ENCODE results near the gene ZNF12.
"Not testable (repeated sequence)": the region's sequence is repeated elsewhere in the genome, so short reads cannot be mapped to it uniquely, and the experiment has no call there.

Gene ZNF12

DNA sequence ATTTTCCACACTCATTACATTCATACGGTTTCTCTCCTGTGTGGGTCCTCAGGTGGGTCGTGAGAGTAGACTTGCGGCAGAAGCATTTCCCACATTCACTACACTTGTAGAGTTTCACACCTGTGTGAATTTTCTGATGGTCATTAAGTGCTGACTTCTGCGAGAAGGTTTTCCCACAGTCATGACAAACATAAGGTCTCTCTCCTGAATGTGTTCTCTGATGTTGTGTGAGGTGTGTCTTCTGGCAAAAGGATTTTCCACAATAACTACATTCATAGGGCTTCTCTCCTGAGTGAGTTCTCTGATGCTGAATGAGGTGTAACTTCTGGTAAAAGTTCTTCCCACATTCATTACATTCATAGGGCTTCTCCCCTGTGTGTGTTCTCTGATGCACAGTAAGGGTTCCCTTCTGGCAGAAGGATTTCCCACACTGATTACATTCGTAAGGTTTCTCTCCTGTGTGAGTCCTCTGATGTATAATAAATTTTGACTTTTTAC, 15.1 kb downstream of the ZNF12 start:
- DNase-seq (ENCODE audit: low read depth in 3 of 3) = no peak

DNA sequence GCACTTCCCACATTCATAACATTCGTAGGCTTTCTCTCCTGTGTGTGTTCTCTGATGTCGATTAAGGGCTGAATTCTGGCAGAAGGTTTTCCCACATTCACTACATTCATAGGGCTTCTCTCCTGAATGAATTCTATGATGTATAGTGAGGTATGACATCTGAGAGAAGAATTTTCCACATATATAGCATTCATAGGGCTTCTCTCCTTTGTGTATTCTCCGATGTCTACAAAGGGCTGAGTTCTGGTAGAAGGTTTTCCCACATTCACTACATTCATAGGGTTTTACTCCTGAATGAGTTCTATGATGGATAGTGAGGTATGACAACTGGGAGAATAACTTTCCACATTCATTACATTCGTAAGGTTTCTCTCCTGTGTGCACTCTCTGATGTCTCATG, 15.6 kb downstream of the ZNF12 start:
- DNase-seq (ENCODE audit: low read depth in 3 of 3) = no peak

DNA sequence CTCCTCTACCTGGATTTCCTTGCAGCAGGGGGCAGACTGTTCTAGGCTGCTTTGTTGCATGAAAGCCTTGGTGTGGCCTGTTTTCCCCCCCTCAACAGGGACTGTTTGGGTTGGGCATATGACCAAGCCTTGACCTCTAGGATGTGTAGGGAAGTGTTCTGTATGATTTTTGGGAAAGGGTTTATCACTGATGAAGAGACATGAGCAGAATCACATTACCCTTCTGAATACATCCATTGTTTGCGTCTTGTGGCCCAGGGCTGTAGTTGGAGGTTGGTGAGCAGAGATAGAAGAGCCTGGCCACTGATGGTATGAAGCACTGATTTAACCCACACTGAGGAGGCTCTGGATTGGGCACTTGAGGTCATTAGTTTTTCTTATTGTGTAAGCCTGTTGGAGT, 26.6 kb downstream of the ZNF12 start:
- no peak for DNase-seq (ENCODE audit: low read depth in 3 of 3)

DNA sequence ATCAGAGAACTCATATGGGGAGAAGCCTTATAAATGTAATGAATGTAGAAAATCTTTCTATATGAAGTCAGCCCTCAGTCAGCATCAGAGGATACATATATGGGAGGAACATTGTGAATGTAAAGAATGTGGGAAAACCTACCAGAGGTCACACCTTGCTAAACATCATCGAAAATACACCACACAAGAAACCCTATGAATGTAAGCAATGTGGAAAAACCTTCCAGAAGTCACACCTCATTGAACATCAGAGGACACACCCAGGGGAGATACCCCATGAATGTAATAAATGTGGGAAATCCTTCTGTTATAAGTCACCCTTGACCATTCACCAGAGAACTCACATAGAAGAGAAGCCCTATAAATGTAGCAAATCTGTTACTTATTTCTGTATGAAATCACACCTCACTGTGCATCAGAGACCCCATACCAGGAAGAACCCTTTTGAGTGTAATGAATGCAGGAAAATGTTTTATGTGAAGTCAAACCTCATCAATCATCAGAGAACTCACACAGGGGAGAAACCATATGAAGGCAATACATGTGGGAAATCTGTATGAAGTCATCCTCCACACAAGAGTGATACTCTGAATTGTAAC, 30.8 kb downstream of the ZNF12 start:
- DNase-seq (ENCODE audit: low read depth in 3 of 3) = no peak

DNA sequence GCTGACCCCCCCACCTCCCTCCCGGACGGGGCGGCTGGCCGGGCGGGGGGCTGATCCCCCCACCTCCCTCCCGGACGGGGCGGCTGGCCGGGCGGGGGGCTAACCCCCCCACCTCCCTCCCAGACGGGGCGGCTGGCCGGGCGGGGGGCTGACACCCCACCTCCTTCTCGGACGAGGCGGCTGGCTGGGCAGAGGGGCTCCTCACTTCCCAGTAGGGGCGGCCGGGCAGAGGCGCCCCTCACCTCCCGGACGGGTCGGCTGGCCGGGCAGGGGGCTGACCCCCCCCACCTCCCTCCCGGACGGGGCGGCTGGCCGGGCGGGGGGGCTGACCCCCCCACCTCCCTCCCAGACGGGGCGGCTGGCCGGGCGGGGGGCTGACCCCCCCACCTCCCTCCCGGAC, 35.9 kb downstream of the ZNF12 start:
- not testable (repeated sequence) for DNase-seq (ENCODE audit: low read depth in 3 of 3)

DNA sequence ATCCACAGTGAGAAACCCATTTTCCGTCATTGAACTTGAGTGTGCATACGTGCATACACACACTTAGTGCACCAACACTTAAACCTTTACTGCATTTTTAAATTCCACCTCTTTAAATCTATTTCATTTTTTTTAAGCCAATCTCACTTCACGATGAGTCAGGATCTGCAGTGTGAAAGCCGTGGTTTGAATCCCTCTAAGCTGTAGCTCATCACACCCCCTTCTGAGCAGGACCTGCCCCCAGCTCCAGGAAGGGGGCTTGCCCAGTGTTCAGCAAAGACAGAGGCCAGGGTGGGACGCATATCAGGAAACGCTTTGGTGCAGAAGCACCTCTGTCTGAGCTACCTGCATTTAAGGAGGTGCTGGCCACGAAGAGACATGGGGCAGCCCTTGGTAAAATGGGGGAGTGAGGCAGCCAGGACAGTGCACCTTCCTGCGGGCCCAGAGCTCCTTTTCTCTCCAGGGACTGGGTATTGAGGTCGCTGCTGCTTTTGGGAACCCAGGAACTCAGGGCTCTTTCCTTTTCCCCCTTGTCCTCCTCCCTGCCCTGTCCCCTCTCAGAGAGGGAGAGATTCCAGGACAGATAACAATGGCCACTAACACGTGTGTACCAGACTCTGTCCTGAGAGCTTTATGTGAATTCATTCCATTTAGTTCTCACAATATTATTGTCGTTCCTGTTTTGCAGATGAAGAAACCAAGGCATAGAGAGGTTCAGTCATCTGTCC, 48.0 kb downstream of the ZNF12 start:
- no peak for DNase-seq (ENCODE audit: low read depth in 3 of 3)

DNA sequence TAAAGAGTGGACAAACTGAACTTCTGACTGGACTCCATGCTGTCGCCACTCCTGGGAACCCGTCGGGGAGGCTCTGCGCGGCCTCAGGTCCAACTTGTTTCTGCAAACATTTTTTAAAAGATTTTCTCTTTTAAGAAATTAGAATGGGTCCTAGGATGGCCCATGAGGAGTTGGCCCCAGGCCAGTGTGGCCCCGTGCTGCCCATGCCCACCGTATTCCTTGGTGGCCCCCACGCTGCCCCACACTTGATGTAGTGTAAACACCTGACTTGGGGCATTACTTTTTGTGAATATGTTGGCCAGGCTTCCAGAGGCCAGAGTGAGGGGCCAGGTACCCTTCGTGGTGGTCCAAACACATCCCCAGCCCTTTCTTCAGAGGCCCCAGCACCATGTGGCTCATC, 50.3 kb downstream of the ZNF12 start:
- no peak for DNase-seq (ENCODE audit: low read depth in 3 of 3)

DNA sequence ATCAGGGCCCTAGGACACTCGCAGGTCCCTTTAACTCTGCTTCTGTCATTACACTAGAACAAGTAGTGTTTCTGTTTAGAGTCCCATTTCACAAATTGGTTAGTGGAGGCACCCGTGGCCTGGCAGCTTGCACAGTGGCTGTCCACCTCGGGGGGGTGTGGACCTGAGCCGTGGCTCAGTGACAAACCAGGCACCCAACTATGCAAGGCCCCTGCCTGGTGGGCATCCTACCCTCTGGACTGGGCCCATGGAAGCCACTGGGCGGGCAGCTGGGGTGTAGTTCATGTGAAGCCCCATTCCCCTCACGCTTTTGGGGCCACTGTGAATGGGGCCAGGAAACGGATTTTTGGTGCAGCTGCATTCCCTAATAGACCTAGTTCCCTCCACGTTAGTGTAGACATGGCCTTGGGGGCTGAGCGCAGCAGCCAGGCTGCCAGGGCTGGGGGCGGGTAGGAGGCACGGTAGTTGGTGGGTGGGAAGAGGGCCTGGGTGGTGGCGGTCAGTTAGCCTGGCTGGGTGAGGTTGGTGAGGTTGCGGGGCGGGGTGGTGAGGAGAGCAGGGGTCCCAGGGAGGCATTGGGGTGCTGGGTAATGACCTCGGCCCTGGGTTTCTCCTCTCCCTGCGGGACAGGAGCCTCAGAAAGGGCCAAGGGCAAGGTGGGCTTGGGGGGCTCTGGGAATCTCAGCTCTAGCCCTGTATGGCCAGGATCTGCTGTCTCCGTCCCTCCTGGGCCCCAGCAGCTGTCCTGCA, 50.9 kb downstream of the ZNF12 start:
- no peak for DNase-seq (ENCODE audit: low read depth in 3 of 3)

DNA sequence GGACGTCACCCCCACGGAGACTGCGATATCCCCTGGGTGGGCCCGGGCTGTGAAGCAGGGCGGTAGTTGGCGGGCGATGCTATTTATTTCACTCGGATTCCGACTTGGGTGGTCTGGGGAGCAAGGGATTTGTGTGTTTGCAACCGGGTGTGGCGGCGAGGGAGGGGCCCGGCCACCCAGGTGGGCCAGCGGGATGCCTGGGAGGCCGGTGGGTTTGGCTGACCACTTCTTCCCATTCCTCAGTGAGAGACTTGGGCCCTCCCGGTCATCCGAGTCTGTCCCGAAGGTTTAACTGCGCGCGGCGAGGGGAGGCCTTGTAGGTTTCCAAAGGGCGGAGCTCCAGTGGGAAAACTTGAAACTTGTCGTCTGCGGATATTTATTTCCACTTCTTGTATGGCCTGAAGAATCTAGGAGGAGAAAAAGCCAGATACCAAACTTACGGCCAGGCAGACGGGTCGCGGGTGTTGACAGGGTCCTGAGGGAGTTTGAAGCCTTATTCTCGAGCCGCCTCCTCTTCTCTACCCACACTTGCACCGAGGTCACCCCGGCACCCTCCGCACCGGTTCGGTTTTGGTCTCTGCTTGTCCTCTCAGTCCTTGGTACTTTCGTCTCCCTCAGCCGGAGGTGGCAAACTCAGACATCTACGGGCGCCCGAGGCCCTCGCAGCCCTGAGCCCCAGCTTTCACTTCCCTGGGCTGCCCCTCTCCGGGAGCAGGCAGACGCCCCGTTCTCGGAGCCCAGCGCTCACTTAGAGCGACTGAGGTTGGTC, 51.7 kb downstream of the ZNF12 start:
- DNase-seq (ENCODE audit: low read depth in 3 of 3) = no peak

DNA sequence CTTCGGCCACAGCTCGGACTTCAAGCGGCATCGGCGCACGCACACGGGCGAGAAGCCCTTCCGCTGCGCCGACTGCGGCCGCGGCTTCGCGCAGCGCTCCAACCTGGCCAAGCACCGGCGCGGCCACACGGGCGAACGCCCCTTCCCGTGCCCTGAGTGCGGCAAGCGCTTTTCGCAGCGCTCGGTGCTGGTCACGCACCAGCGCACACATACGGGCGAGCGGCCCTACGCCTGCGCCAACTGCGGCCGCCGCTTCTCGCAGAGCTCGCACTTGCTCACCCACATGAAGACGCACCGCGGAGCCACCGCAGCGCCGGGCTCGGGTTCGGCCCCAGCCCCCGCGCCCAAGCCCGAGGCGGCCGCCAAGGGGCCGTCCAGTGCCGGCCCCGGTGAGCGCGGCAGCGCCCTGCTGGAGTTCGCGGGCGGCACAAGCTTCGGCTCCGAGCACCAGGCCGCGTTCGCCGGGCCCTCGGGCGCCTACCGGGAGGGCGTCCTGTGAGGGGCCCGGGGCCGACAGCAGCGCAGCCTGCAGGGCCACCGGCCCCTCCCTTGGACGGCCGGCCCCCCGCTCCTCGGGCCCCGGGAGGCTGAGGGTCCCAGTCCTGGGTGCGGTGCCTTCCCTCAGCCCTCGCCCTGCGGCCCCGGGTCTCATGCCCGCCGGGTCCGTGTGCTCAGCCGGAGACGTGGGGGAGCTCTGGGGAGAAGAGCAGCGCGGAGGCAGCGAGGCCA, 52.5 kb downstream of the ZNF12 start:
- DNase-seq (ENCODE audit: low read depth in 3 of 3) = no peak

DNA sequence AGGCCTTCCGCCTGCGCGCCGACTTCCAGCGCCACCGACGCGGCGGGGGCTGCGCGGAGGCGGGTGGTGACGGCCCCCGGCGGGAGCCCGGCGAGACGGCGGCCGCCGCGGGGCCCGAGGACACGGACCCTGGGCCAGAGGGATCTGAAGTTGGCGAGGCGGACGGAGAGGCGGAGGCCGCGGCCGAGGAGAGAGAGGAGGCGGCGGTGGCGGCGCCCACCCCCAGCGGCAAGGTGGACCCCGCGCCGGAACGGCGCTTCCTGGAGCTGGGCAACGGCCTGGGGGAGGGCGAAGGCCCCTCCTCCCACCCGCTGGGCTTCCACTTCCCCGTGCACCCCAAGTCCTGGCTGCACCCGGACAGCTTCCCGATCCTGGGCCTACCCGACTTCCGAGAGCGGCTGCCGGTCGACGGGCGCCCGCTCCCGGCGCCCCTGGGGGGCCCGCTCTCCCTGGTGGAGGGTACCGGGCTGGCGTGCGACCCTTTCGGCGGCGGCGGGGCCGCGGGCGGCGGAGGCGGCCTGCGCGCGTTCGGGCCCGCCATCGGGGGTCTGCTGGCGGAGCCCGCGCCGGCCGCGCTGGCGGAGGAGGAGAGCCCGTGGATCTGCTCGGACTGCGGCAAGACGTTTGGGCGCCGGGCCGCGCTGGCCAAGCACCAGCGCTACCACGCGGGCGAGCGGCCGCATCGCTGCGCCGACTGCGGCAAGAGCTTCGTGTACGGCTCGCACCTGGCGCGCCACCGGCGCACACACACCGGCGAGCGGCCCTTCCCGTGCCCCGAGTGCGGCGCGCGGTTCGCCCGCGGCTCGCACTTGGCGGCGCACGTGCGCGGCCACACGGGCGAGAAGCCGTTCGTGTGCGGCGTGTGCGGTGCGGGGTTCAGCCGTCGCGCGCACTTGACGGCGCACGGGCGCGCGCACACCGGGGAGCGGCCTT, 53.4 kb downstream of the ZNF12 start:
- DNase-seq (ENCODE audit: low read depth in 3 of 3) = no peak

DNA sequence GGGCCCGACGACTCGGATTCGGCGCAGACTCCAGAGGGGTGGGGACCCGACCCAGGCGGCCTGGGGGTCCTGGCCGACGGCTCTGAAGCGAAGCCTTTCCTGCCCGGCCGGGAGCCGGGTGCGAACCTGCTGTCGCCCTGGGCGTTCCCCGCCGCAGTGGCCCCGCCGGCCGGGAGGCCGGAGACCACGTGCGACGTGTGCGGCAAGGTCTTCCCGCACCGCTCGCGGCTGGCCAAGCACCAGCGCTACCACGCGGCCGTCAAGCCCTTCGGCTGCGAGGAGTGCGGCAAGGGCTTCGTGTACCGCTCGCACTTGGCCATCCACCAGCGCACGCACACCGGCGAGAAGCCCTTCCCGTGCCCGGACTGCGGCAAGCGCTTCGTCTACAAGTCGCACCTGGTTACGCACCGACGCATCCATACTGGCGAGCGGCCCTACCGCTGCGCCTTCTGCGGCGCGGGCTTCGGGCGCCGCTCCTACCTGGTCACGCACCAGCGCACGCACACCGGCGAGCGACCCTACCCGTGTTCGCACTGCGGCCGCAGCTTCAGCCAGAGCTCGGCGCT, 54.2 kb downstream of the ZNF12 start:
- no peak for DNase-seq (ENCODE audit: low read depth in 3 of 3)

DNA sequence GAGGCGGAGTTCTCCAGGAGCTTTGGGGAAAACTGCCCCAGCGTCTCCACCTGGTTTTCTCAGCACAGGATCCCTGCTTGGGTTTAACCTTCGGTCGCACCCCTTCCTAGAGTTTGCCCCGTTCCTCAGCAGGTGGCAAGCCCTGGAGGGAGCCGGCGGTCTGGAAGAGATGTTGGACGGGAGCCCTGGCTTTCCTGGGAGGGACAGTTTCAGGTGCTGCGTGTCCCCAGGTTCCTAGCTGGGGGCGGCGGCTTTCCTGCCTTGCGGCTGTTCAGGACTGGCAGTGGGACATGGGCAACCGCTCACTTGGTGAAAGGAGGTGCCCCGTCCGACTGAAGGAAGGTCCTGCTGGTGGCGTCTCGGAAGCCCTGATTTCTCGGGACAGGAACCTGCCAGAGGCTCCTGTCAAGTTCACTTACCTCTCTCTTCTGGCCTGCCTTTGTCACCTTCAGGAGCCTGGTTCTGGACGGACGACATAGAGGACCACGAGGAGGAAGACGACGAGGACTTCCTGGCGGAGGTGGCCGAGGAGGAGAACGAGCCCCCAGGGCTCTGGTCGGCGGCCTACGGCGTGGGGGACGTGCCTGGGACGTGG, 54.8 kb downstream of the ZNF12 start:
- no peak for DNase-seq (ENCODE audit: low read depth in 3 of 3)

DNA sequence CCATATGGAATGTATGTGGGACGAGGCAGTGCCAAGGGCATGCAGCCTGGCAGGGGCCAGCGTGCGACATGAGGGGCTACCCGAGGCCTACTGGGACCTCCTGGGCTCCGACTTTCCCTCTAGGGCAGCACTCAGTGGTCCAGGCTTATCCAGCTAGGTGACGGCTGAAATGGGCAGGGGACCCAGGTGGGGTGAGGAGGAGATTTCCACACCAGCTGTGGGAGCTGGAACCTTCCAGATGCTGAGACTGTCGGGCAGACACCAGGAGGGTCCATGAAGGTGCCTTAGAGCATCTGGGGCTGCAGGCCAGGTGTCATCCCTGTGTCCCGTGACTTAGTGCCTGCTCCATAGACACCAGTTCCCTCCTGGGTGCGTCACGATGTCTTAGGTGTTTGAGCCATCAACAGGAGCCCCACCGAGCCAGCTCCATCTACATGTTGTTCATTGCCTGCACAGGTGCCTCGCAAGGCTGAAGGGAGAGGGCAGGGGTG, 56.2 kb downstream of the ZNF12 start:
- no peak for DNase-seq (ENCODE audit: low read depth in 3 of 3)

DNA sequence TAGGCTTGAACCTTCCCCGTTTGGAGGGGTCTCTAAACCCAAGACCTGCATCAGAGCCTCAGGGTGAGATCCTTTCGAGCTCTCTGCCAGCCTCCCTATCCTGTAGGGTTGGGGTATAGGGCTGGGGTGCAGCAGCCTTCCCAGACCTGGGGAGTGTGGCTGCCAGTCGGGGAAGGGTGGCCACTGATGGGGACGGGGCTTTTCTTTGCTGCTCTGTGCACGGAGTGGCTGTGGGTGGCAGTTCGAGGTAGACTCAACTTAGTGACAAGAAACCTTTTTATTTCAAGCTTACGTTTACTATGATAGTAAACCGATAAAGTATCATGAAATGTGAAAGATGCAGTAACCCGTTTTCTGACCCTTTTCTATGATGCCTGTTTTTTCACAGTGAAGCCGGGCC, 56.7 kb downstream of the ZNF12 start:
- no peak for DNase-seq (ENCODE audit: low read depth in 3 of 3)

DNA sequence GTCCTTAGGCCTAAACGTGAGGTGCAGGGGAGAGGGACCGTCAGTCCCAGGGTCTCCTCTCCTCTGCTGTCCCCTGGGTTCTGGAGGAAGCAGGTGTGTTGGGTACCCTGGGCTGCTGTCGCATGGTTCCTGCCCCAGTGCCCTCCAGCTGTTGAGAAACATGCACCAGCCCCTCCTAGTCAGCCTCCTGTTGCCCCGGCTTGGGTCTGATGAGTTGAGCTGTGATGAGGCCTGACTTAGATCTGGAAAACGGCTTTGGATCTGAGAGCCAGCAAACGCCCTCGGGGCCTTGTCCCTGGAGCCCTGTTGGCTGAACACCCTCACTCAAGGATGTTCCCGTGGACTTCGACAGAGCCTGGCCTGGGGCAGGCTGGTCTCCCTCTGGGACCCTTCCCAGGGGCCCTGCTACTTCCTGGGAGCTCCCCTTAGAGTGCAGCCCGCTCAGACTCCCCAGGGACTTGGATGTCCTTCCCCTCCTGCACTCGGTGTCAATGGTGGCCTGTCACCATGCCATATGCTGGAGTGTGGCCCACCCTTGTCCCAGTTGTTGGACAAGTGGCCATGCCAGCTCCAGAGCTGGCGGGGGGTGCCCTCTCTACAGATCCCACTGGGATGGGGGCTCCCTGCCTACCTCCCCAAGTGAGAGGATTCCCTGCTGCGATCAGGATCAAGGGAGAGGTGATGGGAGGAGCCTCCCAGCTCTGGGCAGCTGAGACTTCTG, 57.3 kb downstream of the ZNF12 start:
- DNase-seq (ENCODE audit: low read depth in 3 of 3) = no peak

DNA sequence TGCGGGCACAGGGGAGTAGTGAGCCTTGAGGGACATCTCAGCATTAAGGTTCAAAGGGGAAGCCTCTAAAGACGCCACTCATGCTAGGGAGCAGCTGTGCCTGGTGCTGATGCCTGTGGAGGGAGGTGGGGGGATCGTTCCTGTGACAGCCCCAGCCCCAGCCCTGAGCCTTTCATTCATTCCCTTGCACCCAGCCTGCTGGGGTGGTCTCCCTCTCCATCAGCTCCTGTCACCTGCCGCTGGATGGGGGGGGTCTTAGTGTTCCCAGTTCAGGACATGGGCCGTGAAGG, 58.0 kb downstream of the ZNF12 start:
- DNase-seq (ENCODE audit: low read depth in 3 of 3) = no peak

DNA sequence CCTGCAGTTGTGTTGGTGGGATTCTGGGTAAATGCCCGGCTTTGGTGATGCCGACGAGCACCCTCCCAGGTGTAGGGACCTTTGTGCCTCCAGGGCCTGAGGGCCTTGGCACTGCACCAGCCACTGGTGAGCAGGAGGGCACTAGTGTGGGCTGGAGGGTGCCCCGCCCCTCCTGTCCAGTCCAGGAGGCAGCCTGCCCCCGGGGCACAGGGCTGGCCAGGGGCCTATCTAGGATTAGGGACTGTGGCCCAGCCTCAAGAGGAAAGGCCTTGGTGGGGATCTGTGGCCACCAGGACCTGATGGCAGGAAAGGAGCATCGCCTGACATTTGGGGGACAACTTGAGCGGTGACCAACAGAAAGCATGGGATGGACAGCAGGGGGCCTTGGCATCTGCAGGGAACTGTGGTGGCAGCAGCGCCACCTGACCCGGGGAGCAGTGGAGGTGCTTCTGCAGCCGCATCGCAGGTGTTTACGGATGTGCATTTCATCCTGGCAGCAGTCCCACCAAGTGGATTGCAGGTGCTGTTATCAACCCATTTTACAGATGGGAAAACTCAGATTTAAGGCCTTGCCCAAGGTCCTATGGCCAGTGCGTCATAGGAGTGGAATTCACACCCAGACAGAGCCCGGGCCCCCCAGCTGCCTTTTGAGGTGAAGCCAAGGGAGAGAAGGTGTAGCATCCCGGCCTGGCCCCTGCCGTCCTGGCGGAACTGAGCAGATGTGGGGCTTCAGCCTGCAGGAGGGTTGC, 58.5 kb downstream of the ZNF12 start:
- no peak for DNase-seq (ENCODE audit: low read depth in 3 of 3)

Measured in stimulated activated CD4-positive, alpha-beta T cell treated with anti-CD3 and anti-CD28 coated beads, TNF-alpha, amount 100 ng/mL, for 24 hours (primary cell).